ENCODE measurements around the gene EFHB.
A peak's percentile ranks its signal among the peaks of the same experiment; 100 is the strongest.

Gene EFHB

GRCh38 chr3:19948226-19948591 is 14.2 kb upstream of the EFHB start:
- peaks cover 12% of the 10 kb centered on the region for H3K4me1 ChIP-seq (ENCODE audit: insufficient read depth, low read length)
- H3K9me3 ChIP-seq (ENCODE audit: low read length), result no peaks in the 10 kb centered on the region
- peak overlapping the region; percentile 61 to 85 for H3K4me3 ChIP-seq (ENCODE audit: low read depth in 1 of 2, low read length in 2 of 2)
- H3K9ac ChIP-seq (ENCODE audit: low read length), result peak overlapping the region; percentile 92
- no peaks in the 10 kb centered on the region for H3K27me3 ChIP-seq (ENCODE audit: control insufficient read depth in 1 of 2, insufficient read depth in 2 of 2, low read length in 2 of 2)
- H3K36me3 ChIP-seq (ENCODE audit: insufficient read depth, low read length), result peaks cover 9% of the 10 kb centered on the region
- H3K27ac ChIP-seq (ENCODE audit: low read depth, low read length), result peak overlapping the region; percentile 90

- H3K9ac ChIP-seq (ENCODE audit: low read length), result peak overlapping the region; percentile 92
- H3K4me3 ChIP-seq (ENCODE audit: low read depth in 1 of 2, low read length in 2 of 2), result peak overlapping the region; percentile 61 to 85
- no peaks in the 10 kb centered on the region for H3K9me3 ChIP-seq (ENCODE audit: low read length)
- peaks cover 9% of the 10 kb centered on the region for H3K36me3 ChIP-seq (ENCODE audit: insufficient read depth, low read length)
- peaks cover 12% of the 10 kb centered on the region for H3K4me1 ChIP-seq (ENCODE audit: insufficient read depth, low read length)
- H3K27me3 ChIP-seq (ENCODE audit: control insufficient read depth in 1 of 2, insufficient read depth in 2 of 2, low read length in 2 of 2), result no peaks in the 10 kb centered on the region
- H3K27ac ChIP-seq (ENCODE audit: low read depth, low read length), result peak overlapping the region; percentile 90
Measured at GRCh38 chr3:19947549-19948225, 13.7 kb upstream of the EFHB start.

DNA sequence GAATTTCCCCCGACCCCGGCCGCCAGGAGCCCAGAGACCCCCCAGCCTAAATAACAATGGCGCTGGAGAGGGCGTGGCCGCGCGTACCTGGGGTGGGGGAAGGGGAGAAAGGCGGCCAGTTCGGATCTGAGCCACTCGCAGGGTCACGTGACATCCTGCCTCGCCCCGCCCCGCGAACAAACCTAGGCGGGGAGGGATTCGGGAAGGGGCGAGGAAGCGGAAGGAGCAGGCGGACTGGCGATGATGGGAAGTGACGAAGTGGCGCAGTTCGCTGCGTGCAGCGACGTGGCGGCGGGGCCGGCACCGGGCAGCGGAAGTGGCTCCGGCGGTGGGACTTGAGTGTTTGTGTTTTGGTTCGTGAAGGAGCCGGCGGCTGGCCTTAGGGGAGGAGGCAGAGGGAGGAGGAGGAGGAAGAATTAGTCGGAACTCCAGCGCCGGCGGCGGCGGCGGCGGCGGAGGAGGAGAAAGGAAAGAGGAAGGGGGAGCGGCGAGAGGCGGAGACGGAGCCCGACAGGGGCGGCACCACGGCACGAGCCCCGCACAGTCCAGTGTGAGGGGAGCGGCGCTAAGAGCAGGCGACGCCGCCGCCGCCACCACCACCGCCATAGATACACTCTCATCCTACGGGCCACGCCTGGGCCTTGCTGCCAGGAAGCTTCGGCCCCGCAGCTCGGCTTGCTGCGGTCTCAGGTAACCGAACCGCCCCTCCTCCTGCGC is 13.0 kb upstream of the EFHB start, which contains the start of gene RAB5A:
TSS of gene RAB5A (plus strand) at position 266 of the 717 bp plus-strand sequence. CDS start 3,802 bp downstream, outside the sequence.
- H3K9ac ChIP-seq (ENCODE audit: low read length), result peak within 1 kb of the TSS; percentile 92
- H3K27me3 ChIP-seq (ENCODE audit: control insufficient read depth in 1 of 2, insufficient read depth in 2 of 2, low read length in 2 of 2), result no peaks in the 10 kb centered on the region
- peaks cover 12% of the 10 kb centered on the region for H3K4me1 ChIP-seq (ENCODE audit: insufficient read depth, low read length)
- peaks cover 7% of the 10 kb centered on the region for H3K36me3 ChIP-seq (ENCODE audit: insufficient read depth, low read length)
- peak within 1 kb of the TSS; percentile 90 for H3K27ac ChIP-seq (ENCODE audit: low read depth, low read length)
- H3K4me3 ChIP-seq (ENCODE audit: low read depth in 1 of 2, low read length in 2 of 2), result peak within 1 kb of the TSS; percentile 61 to 85
- H3K9me3 ChIP-seq (ENCODE audit: low read length), result no peaks in the 10 kb centered on the region

DNA sequence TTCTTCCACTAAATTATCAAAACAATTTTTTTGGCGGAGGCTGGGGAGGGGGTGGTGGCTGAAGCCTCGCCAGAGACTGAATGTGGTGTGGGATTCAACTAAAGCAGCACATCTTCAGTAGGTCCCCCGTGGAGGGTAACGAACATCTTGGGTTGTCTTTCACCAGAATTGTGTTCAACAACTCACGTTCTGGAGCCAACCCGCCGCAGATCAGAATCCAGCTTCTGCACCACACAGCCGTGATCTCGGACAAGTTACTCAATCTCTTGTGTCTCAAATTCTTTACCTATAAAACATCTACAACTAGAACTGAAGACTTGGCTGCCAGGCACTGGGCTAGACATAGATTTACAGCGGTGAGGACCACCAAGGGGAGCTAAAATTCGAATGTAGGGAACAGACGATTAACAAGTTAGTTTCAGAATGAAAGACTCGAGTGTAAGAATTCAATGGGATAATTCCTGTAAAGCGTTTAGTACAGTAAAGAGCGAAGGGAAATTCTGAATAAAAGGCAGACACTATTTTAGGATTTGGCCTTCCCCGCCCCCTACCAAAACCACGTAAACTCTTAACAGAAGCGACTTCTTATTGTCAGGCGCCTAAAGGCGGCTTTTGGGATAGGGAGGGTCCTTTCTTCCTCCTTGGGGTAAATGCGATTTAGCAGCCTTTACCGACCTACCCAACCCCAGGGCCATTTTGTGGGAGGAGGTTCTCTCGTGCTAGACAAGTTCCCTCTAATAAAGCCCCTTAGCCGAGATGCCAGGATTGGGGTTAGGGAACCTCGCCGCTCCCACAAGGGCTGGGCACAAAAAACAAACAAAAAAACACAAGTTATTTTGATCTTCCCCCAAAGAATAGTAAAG is 12.2 kb upstream of the EFHB start:
- H3K36me3 ChIP-seq (ENCODE audit: insufficient read depth, low read length), result peaks cover 2% of the 10 kb centered on the region
- H3K27ac ChIP-seq (ENCODE audit: low read depth, low read length), result peak overlapping the region; percentile 90
- peaks cover 12% of the 10 kb centered on the region for H3K4me1 ChIP-seq (ENCODE audit: insufficient read depth, low read length)
- H3K9me3 ChIP-seq (ENCODE audit: low read length), result no peaks in the 10 kb centered on the region
- H3K9ac ChIP-seq (ENCODE audit: low read length), result peak overlapping the region; percentile 52
- no peaks in the 10 kb centered on the region for H3K27me3 ChIP-seq (ENCODE audit: control insufficient read depth in 1 of 2, insufficient read depth in 2 of 2, low read length in 2 of 2)
- H3K4me3 ChIP-seq (ENCODE audit: low read depth in 1 of 2, low read length in 2 of 2), result peak overlapping the region; percentile 61 to 85

DNA sequence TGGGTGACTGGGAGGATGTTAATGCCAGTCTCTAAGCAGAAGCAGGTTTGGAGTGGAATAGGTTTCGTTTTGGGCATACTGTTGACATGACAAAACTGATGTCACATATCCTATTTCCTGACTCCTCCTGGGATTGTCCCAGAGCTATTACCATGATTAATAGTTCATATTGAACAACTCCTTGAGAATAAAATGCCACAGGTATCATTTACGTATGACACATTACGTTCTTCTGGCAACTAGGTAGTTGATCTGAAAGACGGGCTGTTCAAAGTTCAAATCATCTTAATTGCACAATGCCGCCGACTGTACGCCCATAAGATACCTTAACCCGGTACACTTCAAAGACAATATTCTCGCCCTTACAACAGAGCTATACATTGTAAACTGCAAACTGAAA is 11.5 kb upstream of the EFHB start:
- H3K9ac ChIP-seq (ENCODE audit: low read length), result no peak overlapping the region

GRCh38 chr3:19940643-19941042 is 6.6 kb upstream of the EFHB start:
- no peaks in the 10 kb centered on the region for H3K4me1 ChIP-seq (ENCODE audit: insufficient read depth, low read length)
- no peaks in the 10 kb centered on the region for H3K27me3 ChIP-seq (ENCODE audit: control insufficient read depth in 1 of 2, insufficient read depth in 2 of 2, low read length in 2 of 2)

More for the DNA sequence above, 11.5 kb upstream of the EFHB start:
- H3K27me3 ChIP-seq (ENCODE audit: control insufficient read depth in 1 of 2, insufficient read depth in 2 of 2, low read length in 2 of 2), result no peaks in the 10 kb centered on the region
- H3K4me1 ChIP-seq (ENCODE audit: insufficient read depth, low read length), result peaks cover 12% of the 10 kb centered on the region
- no peaks in the 10 kb centered on the region for H3K9me3 ChIP-seq (ENCODE audit: low read length)
- no peaks in the 10 kb centered on the region for H3K36me3 ChIP-seq (ENCODE audit: insufficient read depth, low read length)
- no peak overlapping the region for H3K27ac ChIP-seq (ENCODE audit: low read depth, low read length)
- H3K4me3 ChIP-seq (ENCODE audit: low read depth in 1 of 2, low read length in 2 of 2), result no peak overlapping the region

GRCh38 chr3:19938295-19938627 is 4.2 kb upstream of the EFHB start:
- H3K36me3 ChIP-seq (ENCODE audit: insufficient read depth, low read length), result no peaks in the 10 kb centered on the region
- no peak overlapping the region for H3K4me3 ChIP-seq (ENCODE audit: low read depth in 1 of 2, low read length in 2 of 2)
- no peaks in the 10 kb centered on the region for H3K9me3 ChIP-seq (ENCODE audit: low read length)
- H3K9ac ChIP-seq (ENCODE audit: low read length), result no peak overlapping the region
- no peaks in the 10 kb centered on the region for H3K4me1 ChIP-seq (ENCODE audit: insufficient read depth, low read length)
- H3K27me3 ChIP-seq (ENCODE audit: control insufficient read depth in 1 of 2, insufficient read depth in 2 of 2, low read length in 2 of 2), result no peaks in the 10 kb centered on the region
- H3K27ac ChIP-seq (ENCODE audit: low read depth, low read length), result no peak overlapping the region

More at GRCh38 chr3:19940643-19941042, 6.6 kb upstream of the EFHB start:
- H3K36me3 ChIP-seq (ENCODE audit: insufficient read depth, low read length), result no peaks in the 10 kb centered on the region
- H3K27ac ChIP-seq (ENCODE audit: low read depth, low read length), result no peak overlapping the region
- no peaks in the 10 kb centered on the region for H3K9me3 ChIP-seq (ENCODE audit: low read length)
- H3K9ac ChIP-seq (ENCODE audit: low read length), result no peak overlapping the region
- H3K4me3 ChIP-seq (ENCODE audit: low read depth in 1 of 2, low read length in 2 of 2), result no peak overlapping the region

DNA sequence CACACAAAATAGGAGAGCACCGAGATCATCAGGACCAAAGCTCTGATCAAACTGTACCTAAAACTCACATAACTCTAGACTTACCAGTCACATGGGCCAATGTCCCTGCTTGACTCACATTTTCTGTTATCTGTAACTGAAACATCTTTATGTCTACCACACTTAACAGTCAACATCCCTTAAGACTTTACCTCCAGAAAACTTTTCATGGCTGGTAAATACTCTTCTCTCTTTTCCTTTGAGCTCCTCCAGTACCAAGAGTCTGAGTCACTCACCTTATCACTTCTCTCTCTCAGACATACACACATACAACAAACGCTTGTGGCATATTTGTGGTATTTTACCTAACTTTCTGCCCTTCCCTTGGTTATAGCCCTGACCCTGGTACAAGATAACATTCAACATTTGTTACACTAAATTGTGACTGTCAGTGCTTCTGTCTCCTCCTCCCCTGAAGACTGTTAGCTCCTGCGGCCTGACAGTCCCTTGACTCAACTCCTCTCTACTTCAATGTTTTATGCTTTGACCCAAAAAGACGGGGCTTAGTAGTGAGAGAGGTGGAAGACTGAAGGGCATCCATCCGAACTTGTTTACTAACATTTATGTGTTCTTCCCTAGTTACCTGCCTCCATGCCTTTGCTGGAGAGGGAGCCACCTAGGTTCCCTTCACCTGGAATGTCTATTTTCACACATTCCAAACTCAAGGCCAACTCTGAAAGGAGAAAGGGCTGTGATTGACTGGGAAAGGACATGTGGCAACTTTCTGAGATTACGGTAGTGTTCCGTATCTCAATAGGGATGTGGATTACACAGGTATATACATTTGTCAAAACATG is 3.7 kb upstream of the EFHB start:
- no peak overlapping the region for H3K9ac ChIP-seq (ENCODE audit: low read length)
- no peak overlapping the region for H3K27ac ChIP-seq (ENCODE audit: low read depth, low read length)
- no peaks in the 10 kb centered on the region for H3K36me3 ChIP-seq (ENCODE audit: insufficient read depth, low read length)
- no peaks in the 10 kb centered on the region for H3K4me1 ChIP-seq (ENCODE audit: insufficient read depth, low read length)
- H3K9me3 ChIP-seq (ENCODE audit: low read length), result no peaks in the 10 kb centered on the region
- H3K4me3 ChIP-seq (ENCODE audit: low read depth in 1 of 2, low read length in 2 of 2), result no peak overlapping the region
- H3K27me3 ChIP-seq (ENCODE audit: control insufficient read depth in 1 of 2, insufficient read depth in 2 of 2, low read length in 2 of 2), result no peaks in the 10 kb centered on the region

DNA sequence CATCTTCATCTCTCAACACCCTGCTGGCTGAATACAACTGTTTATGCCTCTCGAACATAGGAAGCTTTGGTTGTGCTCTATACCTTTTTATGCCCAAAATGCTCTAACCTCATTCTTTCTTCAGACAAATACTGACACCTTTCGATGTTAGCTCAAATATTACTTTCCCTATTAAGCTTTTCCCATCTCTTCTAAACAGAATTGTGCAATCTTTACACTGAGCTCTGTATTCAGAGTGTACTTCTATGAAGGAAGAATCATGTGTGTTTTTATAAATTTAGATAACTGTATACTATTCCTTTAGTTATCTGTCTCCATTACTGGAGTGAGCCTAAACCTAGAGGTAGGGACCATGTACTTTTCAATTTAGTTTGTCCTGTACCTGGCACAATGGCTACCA is 1.6 kb downstream of the EFHB start:
- H3K27ac ChIP-seq (ENCODE audit: low read depth, low read length), result no peak overlapping the region
- no peak overlapping the region for H3K9ac ChIP-seq (ENCODE audit: low read length)

DNA sequence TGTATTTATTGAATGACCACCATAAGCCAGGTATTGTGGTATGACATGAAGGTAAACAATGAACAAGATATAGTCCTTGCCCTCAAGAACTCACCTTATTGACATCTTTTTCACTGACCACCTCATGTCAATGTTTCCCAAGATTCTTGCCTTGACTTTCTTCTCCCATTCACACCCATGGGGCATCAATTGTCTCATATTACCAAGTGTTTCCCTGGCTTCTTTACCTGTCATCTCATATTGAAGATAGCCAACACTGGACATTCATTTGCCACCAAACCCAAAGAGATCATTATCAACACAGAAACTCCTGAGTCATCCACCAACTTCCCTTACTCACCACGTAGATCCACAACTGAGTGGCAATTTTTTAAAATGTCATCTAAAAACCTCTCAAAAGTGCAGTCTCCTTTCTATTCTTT is 2.2 kb downstream of the EFHB start:
- Histone ChIP-seq H3K4me3 (ENCODE audit: low read depth in 1 of 2, low read length in 2 of 2) (no peak overlapping the region), H3K27me3 (ENCODE audit: control insufficient read depth in 1 of 2, insufficient read depth in 2 of 2, low read length in 2 of 2) (no peaks in the 10 kb centered on the region)

More for the DNA sequence above, 1.6 kb downstream of the EFHB start:
- Histone ChIP-seq H3K4me1 (ENCODE audit: insufficient read depth, low read length) (no peaks in the 10 kb centered on the region), H3K36me3 (ENCODE audit: insufficient read depth, low read length) (no peaks in the 10 kb centered on the region), H3K4me3 (ENCODE audit: low read depth in 1 of 2, low read length in 2 of 2) (no peak overlapping the region), H3K27me3 (ENCODE audit: control insufficient read depth in 1 of 2, insufficient read depth in 2 of 2, low read length in 2 of 2) (no peaks in the 10 kb centered on the region), H3K9me3 (ENCODE audit: low read length) (no peaks in the 10 kb centered on the region)

More for the DNA sequence above, 2.2 kb downstream of the EFHB start:
- H3K27ac ChIP-seq (ENCODE audit: low read depth, low read length), result no peak overlapping the region
- no peaks in the 10 kb centered on the region for H3K36me3 ChIP-seq (ENCODE audit: insufficient read depth, low read length)
- no peaks in the 10 kb centered on the region for H3K4me1 ChIP-seq (ENCODE audit: insufficient read depth, low read length)
- H3K9ac ChIP-seq (ENCODE audit: low read length), result no peak overlapping the region
- no peaks in the 10 kb centered on the region for H3K9me3 ChIP-seq (ENCODE audit: low read length)
